ENCODE measurements around the gene ZFP57. TPM values are rescaled to one million over a fixed set of nuclear protein-coding genes. Genes with fewer than 3 reads are reported as not detected.

Gene ZFP57
- total and polyA plus RNA-seq, 4 donors = 0.01 to 2.4 (median 1.1) TPM

GRCh38 chr6:29625337-29625930 lies 55.5 kb downstream of the ZFP57 start:
- Histone ChIP-seq H3K9me3 (ENCODE audit: control insufficient read depth in 4 of 4, insufficient read depth in 3 of 4, low read length in 3 of 4) (no peaks in the 10 kb centered on the region), H3K9ac (ENCODE audit: insufficient read depth in 1 of 2, low read length in 2 of 2) (no peak overlapping the region), H3K27me3 (ENCODE audit: control insufficient read depth in 3 of 3, insufficient read depth in 3 of 3, low read length in 2 of 3) (no peaks in the 10 kb centered on the region), H3K36me3 (ENCODE audit: control insufficient read depth in 4 of 4, insufficient read depth in 4 of 4, low read length in 4 of 4) (peaks cover 6 to 15% (median 9%) of the 10 kb centered on the region in 4 donors), H3K4me3 (no peak overlapping the region), H3K4me1 (ENCODE audit: control insufficient read depth in 5 of 5, insufficient read depth in 5 of 5, low read length in 5 of 5) (peaks cover 0 to 11% (median 6%) of the 10 kb centered on the region in 5 donors), H3K27ac (ENCODE audit: low read depth in 1 of 2, low read length in 1 of 2) (no peak overlapping the region)
- DNase-seq = no peak
- no peak for ATAC-seq (ENCODE audit: insufficient read depth, low FRiP score)
- TF ChIP-seq CTCF (IDR thresholded peaks at IDR 0.05; ENCODE audit: control extremely low read depth, extremely low read depth) = no peak
- 52 to 65% methylated on average over 7 of the region's 7 CpGs for WGBS, 2 donors

DNA sequence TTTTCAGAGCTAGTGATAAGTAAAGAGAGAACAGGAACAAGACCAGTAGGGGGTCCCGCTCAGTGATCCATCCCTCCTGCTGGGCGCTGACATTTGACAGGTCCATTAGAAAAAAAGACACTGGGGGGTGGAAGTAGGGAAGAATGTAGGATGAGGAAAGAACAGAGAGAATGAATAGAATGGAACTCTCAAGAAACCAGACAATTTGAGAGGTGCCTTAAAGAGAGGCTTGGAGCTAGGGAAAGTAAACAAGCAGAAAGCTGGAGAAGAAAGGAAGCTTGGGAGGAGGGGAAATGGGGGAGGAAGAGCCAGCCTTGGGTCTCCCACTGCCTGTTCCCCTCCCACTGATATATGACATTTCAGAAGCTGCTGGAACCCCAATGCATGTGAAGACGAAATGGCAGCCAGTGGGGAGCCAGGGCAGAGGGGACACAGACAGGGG lies 56.4 kb downstream of the ZFP57 start:
- Histone ChIP-seq H3K36me3 (ENCODE audit: control insufficient read depth in 4 of 4, insufficient read depth in 4 of 4, low read length in 4 of 4) (peaks cover 8 to 15% (median 11%) of the 10 kb centered on the region in 4 donors), H3K4me3 (no peak overlapping the region), H3K27me3 (ENCODE audit: control insufficient read depth in 3 of 3, insufficient read depth in 3 of 3, low read length in 2 of 3) (no peaks in the 10 kb centered on the region), H3K9ac (ENCODE audit: insufficient read depth in 1 of 2, low read length in 2 of 2) (no peak overlapping the region), H3K27ac (ENCODE audit: low read depth in 1 of 2, low read length in 1 of 2) (no peak overlapping the region), H3K4me1 (ENCODE audit: control insufficient read depth in 5 of 5, insufficient read depth in 5 of 5, low read length in 5 of 5) (peaks cover 0 to 11% (median 6%) of the 10 kb centered on the region in 5 donors), H3K9me3 (ENCODE audit: control insufficient read depth in 4 of 4, insufficient read depth in 3 of 4, low read length in 3 of 4) (no peaks in the 10 kb centered on the region)
- no peak for ATAC-seq (ENCODE audit: insufficient read depth, low FRiP score)
- no peak for TF ChIP-seq CTCF (IDR thresholded peaks at IDR 0.05; ENCODE audit: control extremely low read depth, extremely low read depth)
- WGBS, 2 donors = 61 to 80% methylated on average over 3 of the region's 3 CpGs
- DNase-seq = no peak

Small RNAs within 50 kb of the gene (small RNA-seq; reads per million reads assigned to genes)
- gene SUMO2P1 (ENCODE audit: low replicate concordance) = not detected

Other genes starting within 250 kb of the ZFP57 start
- not detected for gene OR10C1, start 241.8 kb downstream of the ZFP57 start, total RNA-seq
- gene OR10C1, start 241.8 kb downstream of the ZFP57 start, polyA plus RNA-seq = not detected
- gene OR11A1, start 224.1 kb downstream of the ZFP57 start, total RNA-seq = not detected
- not detected for gene OR11A1, start 224.1 kb downstream of the ZFP57 start, polyA plus RNA-seq
- gene OR2H1, start 224.0 kb downstream of the ZFP57 start, total RNA-seq = not detected
- not detected for gene OR2H1, start 224.0 kb downstream of the ZFP57 start, polyA plus RNA-seq
- not detected for gene MAS1L, start 193.2 kb downstream of the ZFP57 start, total RNA-seq
- gene MAS1L, start 193.2 kb downstream of the ZFP57 start, polyA plus RNA-seq = not detected
- 10 to 100 TPM in 1 of 2 donors, 1 to 10 TPM in 1; 2.1 to 15.1 TPM for gene UBD, start 121.4 kb downstream of the ZFP57 start, total RNA-seq
- 10 to 100 TPM in 1 of 2 donors, 1 to 10 TPM in 1; 2.1 to 19.4 TPM for gene UBD, start 121.4 kb downstream of the ZFP57 start, polyA plus RNA-seq
- not detected for gene OR2H2, start 96.0 kb downstream of the ZFP57 start, total RNA-seq
- not detected for gene OR2H2, start 96.0 kb downstream of the ZFP57 start, polyA plus RNA-seq
- gene GABBR1, start 48.0 kb downstream of the ZFP57 start, total RNA-seq = 10 to 100 TPM; 28.4 to 35.7 TPM
- gene GABBR1, start 48.0 kb downstream of the ZFP57 start, polyA plus RNA-seq = 10 to 100 TPM; 12.9 to 21.6 TPM
- not detected for gene MOG, start 24.1 kb downstream of the ZFP57 start, total RNA-seq
- gene MOG, start 24.1 kb downstream of the ZFP57 start, polyA plus RNA-seq = not detected
- 100 to 1,000 TPM in 1 of 2 donors, 10 to 100 TPM in 1; 76.2 to 102 TPM for gene HLA-F, start 42.3 kb upstream of the ZFP57 start, total RNA-seq
- gene HLA-F, start 42.3 kb upstream of the ZFP57 start, polyA plus RNA-seq = 100 to 1,000 TPM; 205 to 451 TPM
- 1 to 10 TPM in 1 of 2 donors, under 1 TPM in 1; 0.23 to 4.9 TPM for gene HLA-G, start 146.7 kb upstream of the ZFP57 start, total RNA-seq
- 1 to 10 TPM; 3.7 to 8.9 TPM for gene HLA-G, start 146.7 kb upstream of the ZFP57 start, polyA plus RNA-seq

Measured in lung (tissue), 13 donors.